WTC11 (cell line): ENCODE measurements around the gene RMND5A. TPM values are rescaled to one million over a fixed set of nuclear protein-coding genes. Genes with fewer than 3 reads are reported as not detected.

Source experiments
- ATAC-seq: fragments of 200-7000 bp; cut with Tn5 transposase; 2 replicates; pipeline ENCODE4 v1.10.0; 2021; ENCODE audit warnings: mild to moderate bottlenecking, moderate library complexity
- CTCF ChIA-PET: fragments of 300-600 bp; sonication (Branson Sonifier 250); formaldehyde crosslinking; loops from one replicate; lab custom pipeline; 2021; ENCODE audit warnings: antibody characterized with exemption; lab: Charles Lee
- POLR2A ChIA-PET: fragments of 350-600 bp; sonication (Branson Sonifier 250); formaldehyde crosslinking; loops from one replicate; lab custom pipeline; 2021; ENCODE audit warnings: antibody characterized with exemption; lab: Charles Lee
- DNase-seq: peaks from one replicate; pipeline ENCODE4 v3.0.0; 2021; ENCODE audit warnings: low spot score
- H3K27ac Mint-ChIP-seq: 2 replicates; pipeline ENCODE4 v1.8.0; 2021; ENCODE audit warnings: mixed read lengths
- H3K27me3 Mint-ChIP-seq: 2 replicates; pipeline ENCODE4 v1.8.0; 2021; ENCODE audit warnings: low read depth, mild to moderate bottlenecking, moderate library complexity, mixed read lengths
- H3K36me3 Mint-ChIP-seq: 2 replicates; pipeline ENCODE4 v1.8.0; 2021; ENCODE audit warnings: mixed read lengths
- H3K4me1 Mint-ChIP-seq: 2 replicates; pipeline ENCODE4 v1.8.0; 2022; ENCODE audit warnings: mixed read lengths
- H3K4me3 Mint-ChIP-seq: 2 replicates; pipeline ENCODE4 v1.8.0; 2021; ENCODE audit warnings: mild to moderate bottlenecking, moderate library complexity, mixed read lengths
- H3K9me3 Mint-ChIP-seq: 2 replicates; pipeline ENCODE4 v1.8.0; 2021; ENCODE audit warnings: mixed read lengths
- ATF1 ChIP-seq: sonication (generic); formaldehyde crosslinking; IDR thresholded peaks from 2 replicates; pipeline ENCODE4 v1.8.1; 2023; ENCODE audit warnings: mild to moderate bottlenecking, moderate library complexity, missing genetic modification reagents
- CREM ChIP-seq: sonication (generic); formaldehyde crosslinking; IDR thresholded peaks from 2 replicates; pipeline ENCODE4 v1.8.1; 2022; ENCODE audit warnings: mild to moderate bottlenecking, missing genetic modification reagents, moderate library complexity
- ELF4 ChIP-seq: sonication (generic); formaldehyde crosslinking; IDR thresholded peaks from 2 replicates; pipeline ENCODE4 v1.8.1; 2022; ENCODE audit warnings: low read depth, mild to moderate bottlenecking, moderate library complexity, missing genetic modification reagents
- ESRRA ChIP-seq: sonication (generic); formaldehyde crosslinking; IDR thresholded peaks from 2 replicates; pipeline ENCODE4 v1.8.1; 2022; ENCODE audit warnings: mild to moderate bottlenecking, missing genetic modification reagents, borderline replicate concordance
- ETV6 ChIP-seq: sonication (generic); formaldehyde crosslinking; IDR thresholded peaks from 2 replicates; pipeline ENCODE4 v1.8.1; 2022; ENCODE audit warnings: mild to moderate bottlenecking, missing genetic modification reagents
- NFYB ChIP-seq: sonication (generic); formaldehyde crosslinking; conservative IDR thresholded peaks from 2 replicates; pipeline ENCODE4 v1.8.0; 2022; ENCODE audit warnings: low read depth, missing genetic modification reagents
- total RNA-seq: library from RNA; stranded (reverse); gene quantifications from 3 replicates; pipeline ENCODE4 v1.2.3, GENCODE V29; 2021
- TF ChIP-seq, protein P1 (sequence below): sonication (generic); formaldehyde crosslinking; IDR thresholded peaks from 2 replicates; pipeline ENCODE4 v1.8.0; 2023; ENCODE audit warnings: missing genetic modification reagents, mild to moderate bottlenecking, borderline replicate concordance
- TF ChIP-seq, protein P2 (sequence below): sonication (generic); formaldehyde crosslinking; IDR thresholded peaks from 2 replicates; pipeline ENCODE4 v1.8.1; 2022; ENCODE audit warnings: mild to moderate bottlenecking, missing genetic modification reagents, moderate library complexity, borderline replicate concordance
- TF ChIP-seq, protein P3 (sequence below): sonication (generic); formaldehyde crosslinking; IDR thresholded peaks from 2 replicates; pipeline ENCODE4 v1.8.0; 2023; ENCODE audit warnings: mild to moderate bottlenecking, missing genetic modification reagents
- TF ChIP-seq, protein P4 (sequence below): sonication (generic); formaldehyde crosslinking; IDR thresholded peaks from 2 replicates; pipeline ENCODE4 v1.8.1; 2022; ENCODE audit warnings: low read depth, mild to moderate bottlenecking, moderate library complexity, missing genetic modification reagents, borderline replicate concordance
- TF ChIP-seq, protein P5 (sequence below): sonication (generic); formaldehyde crosslinking; IDR thresholded peaks from 2 replicates; pipeline ENCODE4 v1.8.1; 2022; ENCODE audit warnings: low read depth, missing genetic modification reagents, borderline replicate concordance
- TF ChIP-seq, protein P6 (sequence below): fragments of 250-450 bp; sonication (Bioruptor Pico); IDR thresholded peaks from 2 replicates; pipeline ENCODE4 v2.1.2; 2022; ENCODE audit warnings: mild to moderate bottlenecking, moderate library complexity

Gene RMND5A
- total RNA-seq, 1 experiment from 2014 or later: 55.4 TPM

DNA sequence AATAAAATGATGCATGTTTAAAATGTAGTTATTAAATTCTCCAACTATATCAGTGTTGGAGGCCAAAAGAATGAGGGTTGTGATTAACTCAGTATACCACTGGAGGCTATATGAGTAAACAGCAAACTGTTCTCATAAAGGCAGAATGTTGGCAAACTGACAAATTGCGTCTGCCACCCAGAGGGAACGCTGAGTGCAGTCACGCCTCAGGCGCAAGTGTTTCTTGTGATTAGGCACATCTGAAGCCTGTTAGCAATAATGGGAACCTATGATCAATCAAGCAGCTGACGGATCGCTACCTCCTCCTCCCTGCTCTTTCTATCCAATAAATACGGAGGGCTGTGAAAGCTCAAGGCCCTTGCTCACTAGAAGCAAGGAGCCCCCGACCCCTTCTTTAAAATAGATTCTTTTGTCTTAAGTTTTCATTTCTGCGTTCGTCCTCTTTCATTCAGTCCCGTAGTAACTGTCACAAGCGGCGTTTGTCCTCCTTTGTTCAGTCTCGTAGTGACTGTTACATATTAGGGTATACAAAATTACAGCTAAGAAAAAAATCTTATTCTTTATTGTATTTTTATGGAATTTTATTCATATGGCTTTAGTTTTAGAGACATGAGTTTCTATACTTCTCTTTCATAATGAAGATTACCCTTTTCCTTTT lies 16.3 kb upstream of the RMND5A start:
- POLR2A ChIA-PET: no interaction called here
- Mint-ChIP-seq H3K9me3 (peaks cover 20% of the 10 kb centered on the region), H3K27me3 (no peaks in the 10 kb centered on the region; the same call in 1 of the 2 replicates), H3K36me3 (peaks cover 5% of the 10 kb centered on the region), H3K4me3 (no peak overlapping the region), H3K27ac (no peak overlapping the region), H3K4me1 (no peaks in the 10 kb centered on the region)
- CTCF ChIA-PET: no interaction called here
- ATAC-seq: no peak
- TF ChIP-seq, protein P1, sequence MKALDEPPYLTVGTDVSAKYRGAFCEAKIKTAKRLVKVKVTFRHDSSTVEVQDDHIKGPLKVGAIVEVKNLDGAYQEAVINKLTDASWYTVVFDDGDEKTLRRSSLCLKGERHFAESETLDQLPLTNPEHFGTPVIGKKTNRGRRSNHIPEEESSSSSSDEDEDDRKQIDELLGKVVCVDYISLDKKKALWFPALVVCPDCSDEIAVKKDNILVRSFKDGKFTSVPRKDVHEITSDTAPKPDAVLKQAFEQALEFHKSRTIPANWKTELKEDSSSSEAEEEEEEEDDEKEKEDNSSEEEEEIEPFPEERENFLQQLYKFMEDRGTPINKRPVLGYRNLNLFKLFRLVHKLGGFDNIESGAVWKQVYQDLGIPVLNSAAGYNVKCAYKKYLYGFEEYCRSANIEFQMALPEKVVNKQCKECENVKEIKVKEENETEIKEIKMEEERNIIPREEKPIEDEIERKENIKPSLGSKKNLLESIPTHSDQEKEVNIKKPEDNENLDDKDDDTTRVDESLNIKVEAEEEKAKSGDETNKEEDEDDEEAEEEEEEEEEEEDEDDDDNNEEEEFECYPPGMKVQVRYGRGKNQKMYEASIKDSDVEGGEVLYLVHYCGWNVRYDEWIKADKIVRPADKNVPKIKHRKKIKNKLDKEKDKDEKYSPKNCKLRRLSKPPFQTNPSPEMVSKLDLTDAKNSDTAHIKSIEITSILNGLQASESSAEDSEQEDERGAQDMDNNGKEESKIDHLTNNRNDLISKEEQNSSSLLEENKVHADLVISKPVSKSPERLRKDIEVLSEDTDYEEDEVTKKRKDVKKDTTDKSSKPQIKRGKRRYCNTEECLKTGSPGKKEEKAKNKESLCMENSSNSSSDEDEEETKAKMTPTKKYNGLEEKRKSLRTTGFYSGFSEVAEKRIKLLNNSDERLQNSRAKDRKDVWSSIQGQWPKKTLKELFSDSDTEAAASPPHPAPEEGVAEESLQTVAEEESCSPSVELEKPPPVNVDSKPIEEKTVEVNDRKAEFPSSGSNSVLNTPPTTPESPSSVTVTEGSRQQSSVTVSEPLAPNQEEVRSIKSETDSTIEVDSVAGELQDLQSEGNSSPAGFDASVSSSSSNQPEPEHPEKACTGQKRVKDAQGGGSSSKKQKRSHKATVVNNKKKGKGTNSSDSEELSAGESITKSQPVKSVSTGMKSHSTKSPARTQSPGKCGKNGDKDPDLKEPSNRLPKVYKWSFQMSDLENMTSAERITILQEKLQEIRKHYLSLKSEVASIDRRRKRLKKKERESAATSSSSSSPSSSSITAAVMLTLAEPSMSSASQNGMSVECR (CRISPR knock-in tag): no peak
- no peak for TF ChIP-seq CREM (CRISPR knock-in tag)
- no peak for TF ChIP-seq ETV6 (CRISPR knock-in tag)
- TF ChIP-seq, protein P2, sequence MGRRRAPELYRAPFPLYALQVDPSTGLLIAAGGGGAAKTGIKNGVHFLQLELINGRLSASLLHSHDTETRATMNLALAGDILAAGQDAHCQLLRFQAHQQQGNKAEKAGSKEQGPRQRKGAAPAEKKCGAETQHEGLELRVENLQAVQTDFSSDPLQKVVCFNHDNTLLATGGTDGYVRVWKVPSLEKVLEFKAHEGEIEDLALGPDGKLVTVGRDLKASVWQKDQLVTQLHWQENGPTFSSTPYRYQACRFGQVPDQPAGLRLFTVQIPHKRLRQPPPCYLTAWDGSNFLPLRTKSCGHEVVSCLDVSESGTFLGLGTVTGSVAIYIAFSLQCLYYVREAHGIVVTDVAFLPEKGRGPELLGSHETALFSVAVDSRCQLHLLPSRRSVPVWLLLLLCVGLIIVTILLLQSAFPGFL (CRISPR knock-in tag): no peak
- TF ChIP-seq ELF4 (CRISPR knock-in tag): no peak
- TF ChIP-seq, protein P3, sequence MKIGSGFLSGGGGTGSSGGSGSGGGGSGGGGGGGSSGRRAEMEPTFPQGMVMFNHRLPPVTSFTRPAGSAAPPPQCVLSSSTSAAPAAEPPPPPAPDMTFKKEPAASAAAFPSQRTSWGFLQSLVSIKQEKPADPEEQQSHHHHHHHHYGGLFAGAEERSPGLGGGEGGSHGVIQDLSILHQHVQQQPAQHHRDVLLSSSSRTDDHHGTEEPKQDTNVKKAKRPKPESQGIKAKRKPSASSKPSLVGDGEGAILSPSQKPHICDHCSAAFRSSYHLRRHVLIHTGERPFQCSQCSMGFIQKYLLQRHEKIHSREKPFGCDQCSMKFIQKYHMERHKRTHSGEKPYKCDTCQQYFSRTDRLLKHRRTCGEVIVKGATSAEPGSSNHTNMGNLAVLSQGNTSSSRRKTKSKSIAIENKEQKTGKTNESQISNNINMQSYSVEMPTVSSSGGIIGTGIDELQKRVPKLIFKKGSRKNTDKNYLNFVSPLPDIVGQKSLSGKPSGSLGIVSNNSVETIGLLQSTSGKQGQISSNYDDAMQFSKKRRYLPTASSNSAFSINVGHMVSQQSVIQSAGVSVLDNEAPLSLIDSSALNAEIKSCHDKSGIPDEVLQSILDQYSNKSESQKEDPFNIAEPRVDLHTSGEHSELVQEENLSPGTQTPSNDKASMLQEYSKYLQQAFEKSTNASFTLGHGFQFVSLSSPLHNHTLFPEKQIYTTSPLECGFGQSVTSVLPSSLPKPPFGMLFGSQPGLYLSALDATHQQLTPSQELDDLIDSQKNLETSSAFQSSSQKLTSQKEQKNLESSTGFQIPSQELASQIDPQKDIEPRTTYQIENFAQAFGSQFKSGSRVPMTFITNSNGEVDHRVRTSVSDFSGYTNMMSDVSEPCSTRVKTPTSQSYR (CRISPR knock-in tag): no peak
- TF ChIP-seq NFYB: no peak
- TF ChIP-seq, protein P4, sequence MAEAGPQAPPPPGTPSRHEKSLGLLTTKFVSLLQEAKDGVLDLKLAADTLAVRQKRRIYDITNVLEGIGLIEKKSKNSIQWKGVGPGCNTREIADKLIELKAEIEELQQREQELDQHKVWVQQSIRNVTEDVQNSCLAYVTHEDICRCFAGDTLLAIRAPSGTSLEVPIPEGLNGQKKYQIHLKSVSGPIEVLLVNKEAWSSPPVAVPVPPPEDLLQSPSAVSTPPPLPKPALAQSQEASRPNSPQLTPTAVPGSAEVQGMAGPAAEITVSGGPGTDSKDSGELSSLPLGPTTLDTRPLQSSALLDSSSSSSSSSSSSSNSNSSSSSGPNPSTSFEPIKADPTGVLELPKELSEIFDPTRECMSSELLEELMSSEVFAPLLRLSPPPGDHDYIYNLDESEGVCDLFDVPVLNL (CRISPR knock-in tag): no peak
- TF ChIP-seq, protein P5, sequence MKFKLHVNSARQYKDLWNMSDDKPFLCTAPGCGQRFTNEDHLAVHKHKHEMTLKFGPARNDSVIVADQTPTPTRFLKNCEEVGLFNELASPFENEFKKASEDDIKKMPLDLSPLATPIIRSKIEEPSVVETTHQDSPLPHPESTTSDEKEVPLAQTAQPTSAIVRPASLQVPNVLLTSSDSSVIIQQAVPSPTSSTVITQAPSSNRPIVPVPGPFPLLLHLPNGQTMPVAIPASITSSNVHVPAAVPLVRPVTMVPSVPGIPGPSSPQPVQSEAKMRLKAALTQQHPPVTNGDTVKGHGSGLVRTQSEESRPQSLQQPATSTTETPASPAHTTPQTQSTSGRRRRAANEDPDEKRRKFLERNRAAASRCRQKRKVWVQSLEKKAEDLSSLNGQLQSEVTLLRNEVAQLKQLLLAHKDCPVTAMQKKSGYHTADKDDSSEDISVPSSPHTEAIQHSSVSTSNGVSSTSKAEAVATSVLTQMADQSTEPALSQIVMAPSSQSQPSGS: no peak
- TF ChIP-seq, protein P6, sequence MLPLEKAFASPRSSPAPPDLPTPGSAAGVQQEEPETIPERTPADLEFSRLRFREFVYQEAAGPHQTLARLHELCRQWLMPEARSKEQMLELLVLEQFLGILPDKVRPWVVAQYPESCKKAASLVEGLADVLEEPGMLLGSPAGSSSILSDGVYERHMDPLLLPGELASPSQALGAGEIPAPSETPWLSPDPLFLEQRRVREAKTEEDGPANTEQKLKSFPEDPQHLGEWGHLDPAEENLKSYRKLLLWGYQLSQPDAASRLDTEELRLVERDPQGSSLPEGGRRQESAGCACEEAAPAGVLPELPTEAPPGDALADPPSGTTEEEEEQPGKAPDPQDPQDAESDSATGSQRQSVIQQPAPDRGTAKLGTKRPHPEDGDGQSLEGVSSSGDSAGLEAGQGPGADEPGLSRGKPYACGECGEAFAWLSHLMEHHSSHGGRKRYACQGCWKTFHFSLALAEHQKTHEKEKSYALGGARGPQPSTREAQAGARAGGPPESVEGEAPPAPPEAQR (CRISPR knock-in tag): no peak
- no peak for TF ChIP-seq ESRRA
- no peak for TF ChIP-seq ATF1
- DNase-seq: no peak
